HepG2 (cell line): ENCODE data around the gene KRT16. TPM values are rescaled to one million over a fixed set of nuclear protein-coding genes. Genes with fewer than 3 reads are reported as not detected.

Experiments
- ATAC-seq: fragments of 200-7000 bp; cut with Tn5 transposase; 3 replicates; pipeline ENCODE4 v1.9.1; 2020; ENCODE audit warnings: mild to moderate bottlenecking, moderate library complexity
- BruUV-seq: library from RNA; stranded (reverse); fragments of 400-500 nt; replicated peaks from 2 replicates; lab custom pipeline; 2021; lab: Mats Ljungman, UMichigan
- CTCF ChIA-PET: fragments of 300-600 bp; formaldehyde crosslinking; extraction: SDS; loops from one replicate; lab custom pipeline; 2021; ENCODE audit warnings: low total read pairs, inconsistent platforms, low intra/inter-chr PET ratio; lab: Yijun Ruan, JAX
- POLR2A ChIA-PET: fragments of 350-600 bp; sonication (Branson Sonifier 250); formaldehyde crosslinking; loops from one replicate; lab custom pipeline; 2020; ENCODE audit warnings: antibody characterized with exemption, inconsistent platforms; lab: Yijun Ruan, JAX
- DNase-seq: peaks from one replicate; pipeline ENCODE4 v3.0.0-alpha.2; 2015; ENCODE audit warnings: low spot score
- FAIRE-seq: peaks from 3 replicates; lab custom pipeline; 2011; peaks lifted over from hg19 to GRCh38; lab: Jason Lieb, UNC
- H2AFZ ChIP-seq: one replicate; pipeline ENCODE4 v1.6.1; 2011; ENCODE audit warnings: low read length, inconsistent platforms
- H3K27ac ChIP-seq: fragments of 300-600 bp; 3 replicates; pipeline ENCODE4 v1.8.0; 2011; ENCODE audit warnings: mixed run types, mild to moderate bottlenecking, mixed read lengths, low read length, inconsistent platforms; ENCODE audit not compliant: insufficient read depth; ENCODE audit errors: extremely low read length
- H3K27me3 ChIP-seq, 2 experiments: fragments of 200-600 bp in 1 of 2; 2 replicates in 1 of 2; 3 replicates in 1 of 2; pipeline versions ENCODE4 v1.6.0 to v1.8.0; 2011; ENCODE audit warnings: low read length in 2 of 2, mild to moderate bottlenecking in 2 of 2, moderate library complexity in 2 of 2, inconsistent platforms in 1 of 2; ENCODE audit not compliant: insufficient read depth in 2 of 2, control insufficient read depth in 1 of 2
- H3K36me3 ChIP-seq, 2 experiments: fragments of 200-600 bp in 1 of 2; replicated peaks in 1 of 2; 2 replicates in 1 of 2; 3 replicates in 1 of 2; pipeline versions ENCODE4 v1.5.1 to v1.8.0; 2011; ENCODE audit warnings: low read length in 2 of 2, inconsistent platforms in 1 of 2; ENCODE audit not compliant: insufficient read depth in 2 of 2, control insufficient read depth in 1 of 2
- H3K4me1 ChIP-seq: 2 replicates; pipeline ENCODE4 v1.5.1; 2012; ENCODE audit warnings: low read length, inconsistent platforms; ENCODE audit not compliant: insufficient read depth
- H3K4me2 ChIP-seq: 2 replicates; pipeline ENCODE4 v1.6.0; 2011; ENCODE audit warnings: low read depth, low read length, inconsistent platforms
- H3K4me3 ChIP-seq, 3 experiments: fragments of 200-600 bp in 1 of 3; sonication (generic), shearing (Covaris generic) in 1 of 3; replicated peaks in 1 of 3; 2 replicates each; pipeline ENCODE4 v1.5.1; 2011 to 2016; ENCODE audit warnings: low read length in 3 of 3, inconsistent platforms in 2 of 3, low read depth in 2 of 3, mild to moderate bottlenecking in 2 of 3, control low read depth in 1 of 3, mixed read lengths in 1 of 3; ENCODE audit not compliant: insufficient read depth in 1 of 3
- H3K79me2 ChIP-seq: one replicate; pipeline ENCODE4 v1.6.1; 2011; ENCODE audit warnings: low read length, inconsistent platforms; ENCODE audit not compliant: insufficient read depth
- H3K9ac ChIP-seq: 2 replicates; pipeline ENCODE4 v1.6.0; 2011; ENCODE audit warnings: mild to moderate bottlenecking, low read depth, low read length, inconsistent platforms; ENCODE audit not compliant: insufficient read depth
- H3K9me3 ChIP-seq: 2 replicates; pipeline ENCODE4 v1.5.1; 2012; ENCODE audit warnings: mild to moderate bottlenecking, low read length
- H4K20me1 ChIP-seq: 2 replicates; pipeline ENCODE4 v1.6.0; 2011; ENCODE audit warnings: inconsistent platforms, mild to moderate bottlenecking, low read length, moderate library complexity; ENCODE audit not compliant: insufficient read depth
- FOXO1 ChIP-seq: sonication (generic); formaldehyde crosslinking; IDR thresholded peaks from 2 replicates; pipeline ENCODE4 v1.4.0; 2020; ENCODE audit warnings: missing genetic modification reagents
- ZMAT3 ChIP-seq: sonication (generic); formaldehyde crosslinking; conservative IDR thresholded peaks from 2 replicates; pipeline ENCODE4 v1.7.0; 2021; ENCODE audit warnings: missing genetic modification reagents
- ZNF333 ChIP-seq: sonication (generic); formaldehyde crosslinking; IDR thresholded peaks from 2 replicates; pipeline ENCODE4 v1.4.0; 2020; ENCODE audit warnings: mild to moderate bottlenecking, missing genetic modification reagents, borderline replicate concordance
- WGBS: methylation state at CpG from one replicate; pipeline ENCODE4 v1.1.6; 2017; ENCODE audit warnings: low lambda C conversion rate; 5-methylcytosine and 5-hydroxymethylcytosine counted together
- in situ Hi-C: cut with HindIII; loops from 2 replicates; pipeline ENCODE4 v1.10.0; 2017; ENCODE audit warnings: low pct_unique_long_range_greater_than_20kb; ENCODE audit not compliant: extremely low pct_ligation_motif_present
- intact Hi-C: fragments of 100-400 bp; cut with micrococcal nuclease; formaldehyde crosslinking; loops from one replicate; pipeline ENCODE4 v1.10.0; 2022; ENCODE audit not compliant: unreplicated experiment
- polyA plus RNA-seq, 8 experiments: library from polyadenylated mRNA; depleted of rRNA in 3 of 8; stranded (reverse) in 7 of 8; unstranded in 1 of 8; fragments of >200 nt; fragmentation: Illumina TruSeq in 4 of 8; extraction: Trizol in 4 of 8; gene quantifications; 2 replicates each; pipeline versions ENCODE4 v1.2.1 to v1.2.3, GENCODE V29; 2011 to 2016; ENCODE audit warnings: low read depth in 4 of 8, missing spikeins in 1 of 8, mixed read lengths in 1 of 8; ENCODE audit not compliant: insufficient read depth in 1 of 8
- total RNA-seq, 5 experiments: library from RNA; depleted of rRNA; stranded (reverse); fragments of >200 nt; fragmentation: Illumina TruSeq; extraction: Trizol; gene quantifications; 2 replicates each; pipeline ENCODE4 v1.2.3, GENCODE V29; 2016; ENCODE audit warnings: low read depth in 1 of 5
- TF ChIP-seq, protein P1 (sequence below): sonication (generic); formaldehyde crosslinking; IDR thresholded peaks from 2 replicates; pipeline ENCODE4 v1.5.0; 2020; ENCODE audit warnings: mild to moderate bottlenecking, missing genetic modification reagents

KRT16 gene
- total and polyA plus RNA-seq, 2 of the 13 experiments (the other 11 are each of a cell fraction or from before 2014, with no cell fraction given): not detected

DNA sequence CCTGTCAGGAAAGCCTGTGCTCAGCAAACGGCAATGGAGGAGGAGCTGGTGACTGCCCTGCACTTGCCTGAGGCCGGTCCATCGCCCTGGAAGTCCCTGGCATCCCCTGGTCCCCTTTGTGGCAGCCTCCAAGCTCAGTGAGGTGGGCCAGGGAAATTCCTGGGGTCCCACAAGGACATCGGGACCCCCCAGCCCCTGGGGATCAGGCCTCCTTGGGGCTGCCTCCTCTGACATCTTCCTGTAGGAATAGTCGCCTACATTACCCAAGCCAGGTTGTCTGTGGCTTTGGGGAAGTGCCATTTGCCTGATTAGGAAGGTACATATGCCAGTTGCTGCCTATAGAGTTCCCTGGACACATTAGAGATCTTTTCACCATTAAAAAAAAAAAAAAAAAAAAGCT lies 33.6 kb downstream of the KRT16 start:
- WGBS: 17% methylated on average over 5 of the region's 5 CpGs
- no peaks in the 10 kb centered on the region for H3K79me2 ChIP-seq
- FAIRE-seq (no peak), DNase-seq (no peak), ATAC-seq (no peak)
- H2AFZ ChIP-seq: no peak overlapping the region
- ChIA-PET CTCF (interaction anchor here (1.3 to 1.7 kb wide), 3 partner anchors 70 to 87 kb away, joined by 4 to 10 read pairs (median 5); no protein-coding TSS in a partner anchor), POLR2A (interaction anchor here (1.0 kb wide), 1 partner anchor 109 kb away, joined by 3 read pairs; no protein-coding TSS in a partner anchor)
- intact Hi-C loops: loop anchor here (10.0 kb wide), 1 partner anchor 66 kb away; no protein-coding TSS in a partner anchor
- no peak overlapping the region for H3K4me3 ChIP-seq
- H4K20me1 ChIP-seq: no peaks in the 10 kb centered on the region
- no TSS peak for BruUV-seq
- H3K36me3 ChIP-seq: no peaks in the 10 kb centered on the region
- H3K9me3 ChIP-seq: no peaks in the 10 kb centered on the region
- TF ChIP-seq ZNF333: no peak
- TF ChIP-seq, protein P1, sequence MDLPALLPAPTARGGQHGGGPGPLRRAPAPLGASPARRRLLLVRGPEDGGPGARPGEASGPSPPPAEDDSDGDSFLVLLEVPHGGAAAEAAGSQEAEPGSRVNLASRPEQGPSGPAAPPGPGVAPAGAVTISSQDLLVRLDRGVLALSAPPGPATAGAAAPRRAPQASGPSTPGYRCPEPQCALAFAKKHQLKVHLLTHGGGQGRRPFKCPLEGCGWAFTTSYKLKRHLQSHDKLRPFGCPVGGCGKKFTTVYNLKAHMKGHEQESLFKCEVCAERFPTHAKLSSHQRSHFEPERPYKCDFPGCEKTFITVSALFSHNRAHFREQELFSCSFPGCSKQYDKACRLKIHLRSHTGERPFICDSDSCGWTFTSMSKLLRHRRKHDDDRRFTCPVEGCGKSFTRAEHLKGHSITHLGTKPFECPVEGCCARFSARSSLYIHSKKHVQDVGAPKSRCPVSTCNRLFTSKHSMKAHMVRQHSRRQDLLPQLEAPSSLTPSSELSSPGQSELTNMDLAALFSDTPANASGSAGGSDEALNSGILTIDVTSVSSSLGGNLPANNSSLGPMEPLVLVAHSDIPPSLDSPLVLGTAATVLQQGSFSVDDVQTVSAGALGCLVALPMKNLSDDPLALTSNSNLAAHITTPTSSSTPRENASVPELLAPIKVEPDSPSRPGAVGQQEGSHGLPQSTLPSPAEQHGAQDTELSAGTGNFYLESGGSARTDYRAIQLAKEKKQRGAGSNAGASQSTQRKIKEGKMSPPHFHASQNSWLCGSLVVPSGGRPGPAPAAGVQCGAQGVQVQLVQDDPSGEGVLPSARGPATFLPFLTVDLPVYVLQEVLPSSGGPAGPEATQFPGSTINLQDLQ: 0 out of 2 replicates have a peak, but pooled peaks have one; percentile 16
- in situ Hi-C loops: no loop called here
- peaks cover 0 to 4% of the 10 kb centered on the region in 2 experiments; a peak in 2 of 5 replicates for H3K27me3 ChIP-seq
- H3K27ac ChIP-seq: no peak overlapping the region
- H3K9ac ChIP-seq: no peak overlapping the region
- no peak overlapping the region for H3K4me2 ChIP-seq
- no peaks in the 10 kb centered on the region for H3K4me1 ChIP-seq

GRCh38 chr17:41578538-41578937 lies 34.0 kb downstream of the KRT16 start:
- Histone ChIP-seq H3K4me2 (no peak overlapping the region), H3K79me2 (no peaks in the 10 kb centered on the region), H3K27me3 (peaks cover 0 to 7% of the 10 kb centered on the region in 2 experiments; a peak in 2 of 5 replicates), H3K4me3 (no peak overlapping the region), H2AFZ (no peak overlapping the region), H3K4me1 (no peaks in the 10 kb centered on the region), H3K9ac (no peak overlapping the region), H4K20me1 (no peaks in the 10 kb centered on the region), H3K36me3 (no peaks in the 10 kb centered on the region), H3K27ac (no peak overlapping the region), H3K9me3 (no peaks in the 10 kb centered on the region)
- intact Hi-C loops: loop anchor here (10.0 kb wide), 1 partner anchor 66 kb away; no protein-coding TSS in a partner anchor
- in situ Hi-C loops: no loop called here
- whole genome bisulfite sequencing: 24% methylated on average over 1 of the region's 1 CpG
- CTCF ChIA-PET: interaction anchor here (1.7 kb wide), 1 partner anchor 84 kb away, joined by 10 read pairs; no protein-coding TSS in a partner anchor
- FAIRE-seq (no peak), DNase-seq (no peak), ATAC-seq (no peak)
- POLR2A ChIA-PET: no interaction called here
- TF ChIP-seq FOXO1 (CRISPR knock-in tag) (no peak), ZMAT3 (no peak)
- no TSS peak for BruUV-seq
